Sigmoid colon (tissue), 7 donors: Measurements from ENCODE around the gene PTGES2. TPM values are rescaled to one million over a fixed set of nuclear protein-coding genes. Genes with fewer than 3 reads are reported as not detected.
A peak's percentile ranks its signal among the peaks of the same experiment; 100 is the strongest.

Experiments used
- DNase-seq: peaks from one replicate; pipeline ENCODE4 v3.0.0-alpha.2; 2019
- H3K27ac ChIP-seq, 4 donors: fragments of 200-600 bp; sonication (generic); one replicate each; pipeline ENCODE4 v1.5.1; 2016 to 2019; ENCODE audit warnings: mild to moderate bottlenecking in 1 of 4
- H3K27me3 ChIP-seq, 3 donors: fragments of 200-600 bp; sonication (generic); one replicate each; pipeline ENCODE4 v1.5.1; 2019; ENCODE audit warnings: mild to moderate bottlenecking in 1 of 3
- H3K36me3 ChIP-seq, 4 donors: fragments of 200-600 bp; sonication (generic); one replicate each; pipeline ENCODE4 v1.5.1; 2016 to 2019
- H3K4me1 ChIP-seq, 4 donors: fragments of 200-600 bp; sonication (generic); one replicate each; pipeline ENCODE4 v1.5.1; 2017 to 2019
- H3K4me3 ChIP-seq, 4 donors: fragments of 200-600 bp; sonication (generic); one replicate each; pipeline ENCODE4 v1.5.1; 2017 to 2019; ENCODE audit warnings: mild to moderate bottlenecking in 2 of 4, moderate library complexity in 1 of 4
- H3K9me3 ChIP-seq, 4 donors: fragments of 200-600 bp in 3 of 4; sonication (generic) in 3 of 4; one replicate each; pipeline versions ENCODE4 v1.5.1 to v1.6.1; 2013 to 2019
- CTCF ChIP-seq, 4 experiments: fragments of 450-650 bp in 3 of 4; fragments of 200-600 bp in 1 of 4; IDR thresholded peaks; one replicate each; pipeline ENCODE4 v1.5.1; 2016 to 2019; ENCODE audit warnings: antibody characterized with exemption in 4 of 4, mild to moderate bottlenecking in 3 of 4, moderate library complexity in 2 of 4
- EP300 ChIP-seq, 4 donors: sonication (generic); formaldehyde crosslinking; IDR thresholded peaks; one replicate each; pipeline ENCODE4 v1.6.1; 2017; ENCODE audit warnings: antibody characterized with exemption in 4 of 4
- POLR2A ChIP-seq, 2 donors: fragments of 450-650 bp; IDR thresholded peaks; one replicate each; pipeline ENCODE4 v1.6.1; 2016; ENCODE audit warnings: antibody characterized with exemption in 2 of 2, mild to moderate bottlenecking in 2 of 2, moderate library complexity in 2 of 2
- POLR2AphosphoS5 ChIP-seq, 4 donors: sonication (generic); formaldehyde crosslinking; IDR thresholded peaks; one replicate each; pipeline ENCODE4 v1.6.1; 2017; ENCODE audit warnings: antibody characterized with exemption in 4 of 4
- WGBS, 2 donors: extraction: QIAGEN DNeasy Blood & Tissue Kit; methylation state at CpG; one replicate each; pipeline ENCODE4 v1.1.7; 2013; 5-methylcytosine and 5-hydroxymethylcytosine counted together
- intact Hi-C: fragments of 100-400 bp; cut with DNase I; formaldehyde crosslinking; loops from one replicate; pipeline ENCODE4 v1.15.1; 2023
- polyA plus RNA-seq, 3 donors: library from polyadenylated mRNA; stranded (reverse); fragments of 200-250 nt; gene quantifications; one replicate each; pipeline ENCODE4 v1.2.3, GENCODE V29; 2013
- total RNA-seq, 4 donors: library from RNA; depleted of rRNA; stranded (reverse); fragments of >200 nt; gene quantifications; one replicate each; pipeline ENCODE4 v1.1.0, GENCODE V29; 2016
- donor health status: healthy with polysubstance abuse.
- donor health status: Bipolar disorder and iron deficiency.
- donor health status: healthy.

The PTGES2 gene
- total and polyA plus RNA-seq, 7 donors = 56.5 to 119 (median 82.2) TPM

DNA sequence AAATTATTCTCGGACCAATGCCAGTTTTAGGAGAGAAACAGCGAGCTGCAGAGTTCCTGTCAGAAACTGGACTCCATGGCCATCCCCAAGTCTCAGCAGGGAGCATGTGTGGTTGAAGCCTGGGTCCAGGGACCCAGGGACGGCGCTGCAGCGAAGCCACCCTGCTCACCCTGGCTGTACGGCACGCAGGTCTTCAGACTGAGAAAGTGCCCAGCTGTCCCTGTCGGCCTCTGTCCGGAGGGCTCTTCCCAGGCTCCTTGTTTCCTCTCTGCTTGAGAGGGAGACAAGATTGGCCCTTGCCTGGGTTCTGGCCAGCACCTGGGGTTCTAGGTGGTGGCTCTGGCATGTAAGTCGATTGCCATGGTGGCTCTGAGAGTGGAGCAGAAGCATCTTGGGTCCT, 26.9 kb downstream of the PTGES2 start:
- peak overlapping the region; percentile 91 to 98 (median 92) for H3K27ac ChIP-seq
- H3K27me3 ChIP-seq = no peaks in the 10 kb centered on the region
- no peaks in the 10 kb centered on the region for H3K9me3 ChIP-seq
- peaks cover 16 to 47% (median 31%) of the 10 kb centered on the region in 4 donors for H3K36me3 ChIP-seq
- DNase-seq = no peak
- TF ChIP-seq POLR2A (IDR thresholded peaks at IDR 0.05) = no peak
- no peak for TF ChIP-seq POLR2AphosphoS5 (IDR thresholded peaks at IDR 0.05)
- TF ChIP-seq EP300 (IDR thresholded peaks at IDR 0.05) = no peak
- no peak for TF ChIP-seq CTCF (IDR thresholded peaks at IDR 0.05)
- intact Hi-C loops = no loop called here
- H3K4me1 ChIP-seq = peaks cover 0 to 50% (median 40%) of the 10 kb centered on the region in 4 donors
- WGBS, 2 donors = 90 to 92% methylated on average over 10 of the region's 10 CpGs
- H3K4me3 ChIP-seq = peak overlapping the region in 1 of 4 donors; percentile 55

GRCh38 chr9:128099932-128100491, 27.5 kb downstream of the PTGES2 start:
- WGBS, 2 donors = 48 to 70% methylated on average over 16 of the region's 16 CpGs
- intact Hi-C loops = loop anchor here (2.0 kb wide), 2 partner anchors 17 to 131 kb away; no protein-coding TSS in a partner anchor
- Histone ChIP-seq H3K36me3 (peaks cover 15 to 41% (median 28%) of the 10 kb centered on the region in 4 donors), H3K27me3 (no peaks in the 10 kb centered on the region), H3K4me1 (peaks cover 0 to 56% (median 45%) of the 10 kb centered on the region in 4 donors), H3K27ac (peak overlapping the region; percentile 91 to 98 (median 92)), H3K4me3 (peak overlapping the region in 2 of 4 donors; percentile 49 to 55), H3K9me3 (no peaks in the 10 kb centered on the region)
- DNase-seq = no peak
- TF ChIP-seq POLR2AphosphoS5 (IDR thresholded peaks at IDR 0.05) (peak in 1 of 4 donors; percentile 14), POLR2A (IDR thresholded peaks at IDR 0.05) (no peak), EP300 (IDR thresholded peaks at IDR 0.05) (no peak)

DNA sequence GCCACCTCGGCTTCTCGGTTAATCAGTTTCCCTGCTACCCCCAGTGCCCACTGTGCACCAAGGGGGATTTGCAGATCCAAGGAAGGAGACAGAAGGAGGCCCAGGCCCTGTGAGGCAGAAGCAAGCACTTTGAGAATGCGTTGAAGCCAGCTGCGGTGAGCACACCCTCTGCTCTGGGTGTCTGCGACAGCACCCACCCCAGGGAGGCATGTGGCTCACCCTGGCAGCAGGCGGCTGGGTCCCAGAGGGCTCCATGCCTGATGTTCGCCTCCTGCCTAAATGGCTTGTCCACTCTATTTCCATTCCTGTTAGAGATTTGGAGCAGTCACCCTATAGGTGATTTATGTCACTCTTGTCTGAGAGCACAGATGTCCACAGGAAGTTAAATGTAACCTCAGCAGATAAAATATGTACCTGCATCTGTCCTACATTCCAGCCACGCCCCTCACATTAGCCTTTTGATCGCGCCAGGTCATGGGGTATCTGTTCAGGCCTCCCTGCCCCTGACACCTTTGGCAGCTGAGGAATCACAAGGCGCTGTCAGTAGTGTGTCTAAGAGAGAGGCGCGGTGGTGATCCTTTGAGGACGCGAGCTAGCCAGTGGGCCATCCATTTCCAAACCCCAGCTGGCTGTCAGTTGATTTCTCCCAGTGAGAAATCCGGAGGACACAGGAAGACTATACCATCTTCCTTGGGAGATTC, 28.1 kb downstream of the PTGES2 start:
- no peak for TF ChIP-seq POLR2AphosphoS5 (IDR thresholded peaks at IDR 0.05)
- DNase-seq = no peak
- intact Hi-C loops = loop anchor here (2.0 kb wide), 2 partner anchors 17 to 131 kb away; no protein-coding TSS in a partner anchor
- H3K4me3 ChIP-seq = peak overlapping the region; percentile 28 to 55 (median 47)
- H3K27ac ChIP-seq = peak overlapping the region; percentile 91 to 98 (median 92)
- no peaks in the 10 kb centered on the region for H3K27me3 ChIP-seq
- peaks cover 15 to 35% (median 28%) of the 10 kb centered on the region in 4 donors for H3K36me3 ChIP-seq
- no peaks in the 10 kb centered on the region for H3K9me3 ChIP-seq
- peaks cover 0 to 62% (median 51%) of the 10 kb centered on the region in 4 donors for H3K4me1 ChIP-seq
- 25 to 65% methylated on average over 16 of the region's 16 CpGs for WGBS, 2 donors

- Histone ChIP-seq H3K4me1 (peaks cover 0 to 66% (median 58%) of the 10 kb centered on the region in 4 donors), H3K27ac (peak overlapping the region; percentile 91 to 98 (median 92)), H3K9me3 (no peaks in the 10 kb centered on the region), H3K36me3 (peaks cover 12 to 26% (median 22%) of the 10 kb centered on the region in 4 donors), H3K27me3 (no peaks in the 10 kb centered on the region), H3K4me3 (peak overlapping the region; percentile 28 to 55 (median 47))
- TF ChIP-seq POLR2AphosphoS5 (IDR thresholded peaks at IDR 0.05) = peak; percentile 94 to 97 (median 96)
- TF ChIP-seq CTCF (IDR thresholded peaks at IDR 0.05) = no peak
- TF ChIP-seq POLR2A (IDR thresholded peaks at IDR 0.05) = peak; percentile 94 to 96
- peak in 3 of 4 donors; percentile 83 to 91 (median 89) for TF ChIP-seq EP300 (IDR thresholded peaks at IDR 0.05)
- WGBS, 2 donors = 7 to 41% methylated on average over 32 of the region's 32 CpGs
- intact Hi-C loops = loop anchor here (2.0 kb wide), 2 partner anchors 18 to 130 kb away; no protein-coding TSS in a partner anchor
- peak; percentile 99 for DNase-seq
These were observed 29.0 kb downstream of the PTGES2 start for GRCh38 chr9:128098297-128099230.

DNA sequence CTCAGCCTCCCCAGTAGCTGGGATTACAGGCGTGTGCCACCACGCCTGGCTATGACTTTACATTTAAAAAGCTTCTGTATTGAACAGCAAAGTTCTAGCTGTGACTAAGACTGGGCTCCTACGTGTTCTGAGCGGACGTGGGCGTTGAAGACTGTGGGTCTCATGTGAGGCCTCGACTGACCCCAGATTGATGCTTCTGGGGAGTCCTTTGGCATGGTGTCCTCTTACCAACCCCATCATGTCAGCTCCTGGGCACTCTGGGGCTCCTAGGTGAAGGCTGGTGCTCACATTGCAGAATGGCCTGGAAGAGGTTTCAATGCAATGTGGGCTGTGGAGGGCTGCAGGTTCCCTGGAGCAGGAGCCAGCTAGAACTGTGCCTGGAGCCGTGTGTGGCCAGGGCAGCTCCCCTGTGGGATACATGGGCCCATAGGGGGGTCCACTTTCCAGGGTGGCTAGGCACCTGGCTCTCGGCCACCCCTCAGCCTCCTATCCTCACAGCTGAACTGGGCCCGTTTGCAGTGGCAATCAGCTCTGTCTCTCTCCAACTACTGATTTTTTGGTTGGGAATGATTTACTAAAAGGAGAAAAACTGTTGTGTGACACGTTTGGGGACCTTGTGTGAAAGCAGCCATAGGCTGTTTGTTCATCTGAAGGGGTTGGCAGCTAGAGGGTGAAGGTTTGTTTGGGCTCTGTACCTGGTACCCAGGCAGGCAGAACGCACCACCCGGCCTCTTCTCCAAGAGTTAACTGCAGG, 29.8 kb downstream of the PTGES2 start:
- Histone ChIP-seq H3K27ac (peak overlapping the region; percentile 91 to 98 (median 92)), H3K27me3 (no peaks in the 10 kb centered on the region), H3K36me3 (peaks cover 6 to 18% (median 15%) of the 10 kb centered on the region in 4 donors), H3K4me1 (peaks cover 0 to 74% (median 67%) of the 10 kb centered on the region in 4 donors), H3K9me3 (no peaks in the 10 kb centered on the region), H3K4me3 (peak overlapping the region in 2 of 4 donors; percentile 49 to 55)
- intact Hi-C loops = loop anchor here (2.0 kb wide), 2 partner anchors 19 to 129 kb away; no protein-coding TSS in a partner anchor
- TF ChIP-seq POLR2AphosphoS5 (IDR thresholded peaks at IDR 0.05) = no peak
- no peak for TF ChIP-seq EP300 (IDR thresholded peaks at IDR 0.05)
- TF ChIP-seq POLR2A (IDR thresholded peaks at IDR 0.05) = no peak
- no peak for TF ChIP-seq CTCF (IDR thresholded peaks at IDR 0.05)
- no peak for DNase-seq
- 56 to 67% methylated on average over 13 of the region's 13 CpGs for WGBS, 2 donors
